GM21367 (cell line): ENCODE measurements around the gene FMO5.

Experiments
- ATAC-seq: cut with Tn5 transposase; IDR thresholded peaks from one replicate; pipeline ENCODE4 v1.9.1; 2021; ENCODE audit not compliant: unreplicated experiment

The FMO5 gene

GRCh38 chr1:147151244-147151643, 73.9 kb downstream of the FMO5 start:
- ATAC-seq: no peak

- no peak for ATAC-seq
Measured at GRCh38 chr1:147142886-147143285, 82.3 kb downstream of the FMO5 start.
